ENCODE data around the gene ESYT2.

Gene ESYT2

GRCh38 chr7:158796667-158797066, 32.6 kb downstream of the ESYT2 start:
- DNase-seq = no peak

GRCh38 chr7:158795272-158795671, 34.0 kb downstream of the ESYT2 start:
- no peak for DNase-seq

- DNase-seq = no peak
Measured at GRCh38 chr7:158791107-158791506, 38.2 kb downstream of the ESYT2 start.

GRCh38 chr7:158789842-158790241, 39.5 kb downstream of the ESYT2 start:
- no peak for DNase-seq

- no peak for DNase-seq
Measured at GRCh38 chr7:158786898-158787297, 42.4 kb downstream of the ESYT2 start.

GRCh38 chr7:158784270-158784669, 45.0 kb downstream of the ESYT2 start:
- no peak for DNase-seq

- DNase-seq = no peak
Measured at GRCh38 chr7:158783595-158783994, 45.7 kb downstream of the ESYT2 start.

GRCh38 chr7:158782761-158783401, 46.4 kb downstream of the ESYT2 start:
- peak in 1 of 2 experiments; percentile 6 for DNase-seq

- DNase-seq = no peak
Measured at GRCh38 chr7:158781974-158782664, 47.2 kb downstream of the ESYT2 start.

GRCh38 chr7:158781217-158781973, 47.9 kb downstream of the ESYT2 start:
- no peak for DNase-seq

- no peak for DNase-seq
Measured at GRCh38 chr7:158779061-158780000, 50.0 kb downstream of the ESYT2 start.

- no peak for DNase-seq
Measured at GRCh38 chr7:158778471-158778870, 50.8 kb downstream of the ESYT2 start.

- no peak for DNase-seq
Measured at GRCh38 chr7:158777793-158778192, 51.5 kb downstream of the ESYT2 start.

GRCh38 chr7:158776474-158776873, 52.8 kb downstream of the ESYT2 start:
- no peak for DNase-seq

GRCh38 chr7:158774952-158775351, 54.4 kb downstream of the ESYT2 start:
- no peak for DNase-seq

- DNase-seq = no peak
Measured at GRCh38 chr7:158772916-158773315, 56.4 kb downstream of the ESYT2 start.

- DNase-seq = no peak
Measured at GRCh38 chr7:158771213-158771834, 58.0 kb downstream of the ESYT2 start.

GRCh38 chr7:158767707-158768106, 61.6 kb downstream of the ESYT2 start:
- DNase-seq = no peak

- no peak for DNase-seq
Measured at GRCh38 chr7:158766570-158767281, 62.6 kb downstream of the ESYT2 start.

GRCh38 chr7:158765020-158765419, 64.3 kb downstream of the ESYT2 start:
- no peak for DNase-seq

- no peak for DNase-seq
Measured at GRCh38 chr7:158763454-158764033, 65.8 kb downstream of the ESYT2 start.
